Measurements from ENCODE around the gene ADAMTSL5.
"Not testable (repeated sequence)": the region's sequence is repeated elsewhere in the genome, so short reads cannot be mapped to it uniquely, and the experiment has no call there.

The ADAMTSL5 gene

GRCh38 chr19:1502433-1503088, 10.3 kb downstream of the ADAMTSL5 start:
- Histone ChIP-seq H3K36me3 (replicated peaks; ENCODE audit: insufficient read depth, low read length) (no peaks in the 10 kb centered on the region), H3F3A (ENCODE audit: insufficient read depth, low read length) (no peaks in the 10 kb centered on the region), H3K4me1 (ENCODE audit: low read length) (no peaks in the 10 kb centered on the region), H3K27ac (ENCODE audit: low read length) (no peak overlapping the region), H3K9ac (ENCODE audit: low read length) (no peak overlapping the region), H3K4me3 (ENCODE audit: low read length) (no peak overlapping the region), H2AFZ (ENCODE audit: low read length) (no peak overlapping the region), H3K9me3 (replicated peaks; ENCODE audit: insufficient read depth, low read length) (no peaks in the 10 kb centered on the region), H3K79me2 (ENCODE audit: low read length) (no peaks in the 10 kb centered on the region), H4K20me1 (ENCODE audit: insufficient read depth, low read length) (no peaks in the 10 kb centered on the region), H3K27me3 (replicated peaks; ENCODE audit: insufficient read depth, low read length) (peaks cover 68% of the 10 kb centered on the region), H3K9me2 (replicated peaks; ENCODE audit: insufficient read depth, low read length) (no peaks in the 10 kb centered on the region), H3K4me2 (ENCODE audit: low read depth, low read length) (no peak overlapping the region)
- TF ChIP-seq EZH2phosphoT487 (IDR thresholded peaks at IDR 0.05; ENCODE audit: low read length) = no peak
- TF ChIP-seq EZH2 (optimal IDR thresholded peaks at IDR 0.05; ENCODE audit: low read depth, low read length) = no peak
- TF ChIP-seq CTCF (IDR thresholded peaks at IDR 0.05; ENCODE audit: low read length) = no peak
- no peak for DNase-seq

GRCh38 chr19:1501200-1501595, 11.6 kb downstream of the ADAMTSL5 start:
- DNase-seq = no peak
- Histone ChIP-seq H3K36me3 (replicated peaks; ENCODE audit: insufficient read depth, low read length) (no peaks in the 10 kb centered on the region), H3K9me2 (replicated peaks; ENCODE audit: insufficient read depth, low read length) (no peaks in the 10 kb centered on the region), H3K9ac (ENCODE audit: low read length) (no peak overlapping the region), H3K4me1 (ENCODE audit: low read length) (no peaks in the 10 kb centered on the region), H2AFZ (ENCODE audit: low read length) (no peak overlapping the region), H3K9me3 (replicated peaks; ENCODE audit: insufficient read depth, low read length) (no peaks in the 10 kb centered on the region), H3F3A (ENCODE audit: insufficient read depth, low read length) (no peaks in the 10 kb centered on the region), H3K27me3 (replicated peaks; ENCODE audit: insufficient read depth, low read length) (peaks cover 77% of the 10 kb centered on the region), H3K4me2 (ENCODE audit: low read depth, low read length) (no peak overlapping the region), H3K27ac (ENCODE audit: low read length) (no peak overlapping the region), H3K4me3 (ENCODE audit: low read length) (no peak overlapping the region), H4K20me1 (ENCODE audit: insufficient read depth, low read length) (no peaks in the 10 kb centered on the region), H3K79me2 (ENCODE audit: low read length) (no peaks in the 10 kb centered on the region)
- TF ChIP-seq EZH2phosphoT487 (IDR thresholded peaks at IDR 0.05; ENCODE audit: low read length) (no peak), CTCF (IDR thresholded peaks at IDR 0.05; ENCODE audit: low read length) (no peak), EZH2 (optimal IDR thresholded peaks at IDR 0.05; ENCODE audit: low read depth, low read length) (no peak)

- H3K4me2 ChIP-seq (ENCODE audit: low read depth, low read length); DNase-seq; H2AFZ ChIP-seq (ENCODE audit: low read length); H3F3A ChIP-seq (ENCODE audit: insufficient read depth, low read length); H3K9me3 ChIP-seq (replicated peaks; ENCODE audit: insufficient read depth, low read length); H4K20me1 ChIP-seq (ENCODE audit: insufficient read depth, low read length); H3K27ac ChIP-seq (ENCODE audit: low read length); H3K36me3 ChIP-seq (replicated peaks; ENCODE audit: insufficient read depth, low read length); H3K79me2 ChIP-seq (ENCODE audit: low read length); H3K4me1 ChIP-seq (ENCODE audit: low read length); H3K9me2 ChIP-seq (replicated peaks; ENCODE audit: insufficient read depth, low read length); H3K9ac ChIP-seq (ENCODE audit: low read length); H3K4me3 ChIP-seq (ENCODE audit: low read length): not testable (repeated sequence)
- H3K27me3 ChIP-seq (replicated peaks; ENCODE audit: insufficient read depth, low read length) = peaks cover 77% of the 10 kb centered on the region
Observed at GRCh38 chr19:1499231-1499630, 13.6 kb downstream of the ADAMTSL5 start.

- no peaks in the 10 kb centered on the region for H4K20me1 ChIP-seq (ENCODE audit: insufficient read depth, low read length)
- H2AFZ ChIP-seq (ENCODE audit: low read length) = no peak overlapping the region
- H3K4me2 ChIP-seq (ENCODE audit: low read depth, low read length) = no peak overlapping the region
- H3K27me3 ChIP-seq (replicated peaks; ENCODE audit: insufficient read depth, low read length) = peaks cover 77% of the 10 kb centered on the region
- no peaks in the 10 kb centered on the region for H3K36me3 ChIP-seq (replicated peaks; ENCODE audit: insufficient read depth, low read length)
- no peak overlapping the region for H3K4me3 ChIP-seq (ENCODE audit: low read length)
- no peak overlapping the region for H3K9ac ChIP-seq (ENCODE audit: low read length)
- H3K4me1 ChIP-seq (ENCODE audit: low read length) = no peaks in the 10 kb centered on the region
- H3K79me2 ChIP-seq (ENCODE audit: low read length) = no peaks in the 10 kb centered on the region
- H3F3A ChIP-seq (ENCODE audit: insufficient read depth, low read length) = no peaks in the 10 kb centered on the region
- TF ChIP-seq EZH2 (optimal IDR thresholded peaks at IDR 0.05; ENCODE audit: low read depth, low read length) = no peak
- H3K9me3 ChIP-seq (replicated peaks; ENCODE audit: insufficient read depth, low read length) = no peaks in the 10 kb centered on the region
- no peak overlapping the region for H3K27ac ChIP-seq (ENCODE audit: low read length)
- DNase-seq = no peak
- no peaks in the 10 kb centered on the region for H3K9me2 ChIP-seq (replicated peaks; ENCODE audit: insufficient read depth, low read length)
Observed at GRCh38 chr19:1497578-1498235, 15.1 kb downstream of the ADAMTSL5 start.

Data from MM.1S (cell line).